HG03139 (cell line): Measurements from ENCODE around the gene CCIN.
A peak's percentile ranks its signal among the peaks of the same experiment; 100 is the strongest.
"Not testable (repeated sequence)": the region's sequence is repeated elsewhere in the genome, so short reads cannot be mapped to it uniquely, and the experiment has no call there.

Experiments
- ATAC-seq: cut with Tn5 transposase; IDR thresholded peaks from one replicate; pipeline ENCODE4 v1.9.1; 2021; ENCODE audit not compliant: unreplicated experiment

CCIN gene

DNA sequence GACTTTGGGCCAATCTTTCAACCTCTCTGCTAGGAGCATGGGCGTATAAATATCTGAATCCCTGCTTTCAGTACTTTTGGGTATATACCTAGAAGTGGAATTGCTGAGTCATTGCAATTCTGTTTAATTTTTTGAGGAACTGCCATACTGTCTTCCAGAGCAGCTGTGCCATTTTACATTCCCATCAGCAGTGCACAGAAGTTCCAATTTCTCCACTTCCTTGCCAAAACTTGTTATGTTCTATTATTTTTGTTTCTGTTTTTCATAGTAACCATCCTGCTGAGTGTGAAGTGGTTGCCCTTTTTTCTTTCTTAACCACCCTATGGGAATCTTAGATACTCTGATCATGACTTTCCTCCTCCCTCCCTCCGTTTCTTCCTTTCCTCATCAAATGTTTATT is 11.1 kb upstream of the CCIN start:
- ATAC-seq, result no peak

- no peak for ATAC-seq
Observed at GRCh38 chr9:36158917-36159316, 10.3 kb upstream of the CCIN start.

- not testable (repeated sequence) for ATAC-seq
Observed at GRCh38 chr9:36159509-36159908, 9.7 kb upstream of the CCIN start.

DNA sequence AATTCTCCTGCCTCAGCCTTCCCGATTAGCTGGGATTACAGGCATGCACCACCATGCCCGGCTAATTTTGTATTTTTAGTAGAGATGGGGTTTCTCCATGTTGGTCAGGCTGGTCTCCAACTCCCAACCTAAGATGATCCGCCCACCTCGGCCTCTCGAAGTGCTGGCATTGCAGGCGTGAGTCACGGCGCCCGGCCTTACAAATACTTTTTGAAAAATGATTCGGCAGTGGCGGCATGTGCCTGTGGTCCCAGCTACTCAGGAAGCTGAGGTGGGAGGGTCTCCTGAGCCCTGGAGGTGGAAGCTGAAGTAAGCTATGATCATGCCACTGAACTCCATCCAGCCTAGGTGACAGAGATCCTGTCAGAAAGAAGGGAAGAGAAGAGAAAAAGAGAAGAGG is 9.1 kb upstream of the CCIN start:
- ATAC-seq, result not testable (repeated sequence)

- no peak for ATAC-seq
Observed at GRCh38 chr9:36161187-36161586, 8.0 kb upstream of the CCIN start.

GRCh38 chr9:36162211-36162738 is 6.9 kb upstream of the CCIN start:
- no peak for ATAC-seq

- ATAC-seq, result no peak
Observed at GRCh38 chr9:36163049-36163785, 6.0 kb upstream of the CCIN start.

- ATAC-seq, result no peak
Observed at GRCh38 chr9:36163786-36164170, 5.4 kb upstream of the CCIN start.

GRCh38 chr9:36164372-36164771 is 4.8 kb upstream of the CCIN start:
- no peak for ATAC-seq

DNA sequence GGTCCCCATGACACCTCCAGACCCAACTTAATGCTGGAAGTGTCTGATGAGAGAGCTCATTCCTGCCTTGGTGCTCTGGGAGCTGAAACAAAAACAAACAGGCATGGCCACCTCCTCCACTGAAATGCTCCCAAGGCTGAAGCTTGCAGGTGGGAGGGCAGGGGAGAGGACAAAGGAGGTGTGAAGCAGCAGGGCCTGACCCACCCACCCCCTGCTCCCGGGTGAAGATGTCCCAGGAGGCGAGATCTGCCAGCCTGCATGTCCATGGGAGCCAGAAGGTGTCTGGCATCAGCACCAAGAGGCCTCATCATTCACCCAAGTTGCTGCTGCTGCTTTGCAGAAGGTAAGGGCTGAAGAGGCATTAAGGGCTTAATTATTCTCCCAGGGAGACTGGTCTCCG is 4.2 kb upstream of the CCIN start:
- ATAC-seq, result no peak

DNA sequence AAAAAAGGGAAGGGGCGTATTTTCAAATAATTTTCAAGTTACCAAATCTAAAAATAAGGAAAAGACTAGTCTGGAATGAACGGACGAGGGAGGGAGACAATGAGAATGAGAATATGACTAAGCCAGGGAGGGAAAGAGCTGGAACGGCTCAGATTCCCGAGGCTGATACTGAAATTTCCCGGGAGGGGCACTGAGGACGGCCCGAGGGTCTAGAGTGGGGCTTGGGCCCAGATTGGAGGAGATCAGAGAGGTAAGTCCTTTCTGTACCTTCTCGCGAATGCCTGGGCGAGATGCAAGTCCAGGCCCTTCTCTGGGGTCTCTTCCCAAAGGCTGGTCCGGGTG is 3.4 kb upstream of the CCIN start:
- ATAC-seq, result no peak

- ATAC-seq, result peak; percentile 84
Observed at GRCh38 chr9:36166168-36166927, 2.8 kb upstream of the CCIN start.

DNA sequence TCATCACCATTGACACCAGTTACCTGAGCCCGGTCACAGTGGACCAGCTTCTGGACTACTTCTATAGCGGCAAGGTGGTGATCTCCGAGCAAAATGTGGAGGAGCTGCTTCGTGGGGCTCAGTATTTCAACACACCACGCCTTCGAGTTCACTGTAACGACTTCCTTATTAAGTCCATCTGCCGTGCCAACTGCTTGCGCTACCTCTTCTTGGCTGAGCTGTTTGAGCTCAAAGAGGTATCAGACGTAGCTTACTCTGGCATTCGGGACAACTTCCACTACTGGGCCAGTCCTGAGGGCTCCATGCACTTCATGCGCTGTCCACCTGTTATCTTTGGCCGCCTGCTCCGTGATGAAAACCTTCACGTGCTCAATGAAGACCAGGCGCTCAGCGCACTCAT is 520 bp downstream of the CCIN start:
- no peak for ATAC-seq

GRCh38 chr9:36170531-36170930 is 1.3 kb downstream of the CCIN start:
- ATAC-seq, result no peak

GRCh38 chr9:36173861-36174260 is 4.7 kb downstream of the CCIN start:
- ATAC-seq, result no peak

DNA sequence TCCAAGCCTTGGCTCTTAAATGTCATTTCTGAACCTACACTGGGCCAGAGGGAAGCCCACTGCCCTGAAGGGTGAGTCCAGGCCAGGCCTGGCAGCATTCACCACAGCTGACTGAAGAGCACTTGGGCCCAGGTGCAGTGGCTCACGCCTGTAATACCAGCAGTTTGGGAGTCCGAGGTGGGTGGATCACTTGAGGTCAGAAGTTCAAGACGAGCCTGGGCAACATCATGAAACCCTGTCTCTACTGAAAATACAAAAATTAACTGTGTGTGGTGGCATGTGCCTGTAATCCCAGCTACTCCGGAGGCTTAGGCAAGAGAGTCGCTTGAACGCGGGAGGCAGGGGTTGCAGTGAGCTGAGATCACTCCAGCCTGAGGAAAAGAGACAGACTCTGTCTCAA is 5.1 kb downstream of the CCIN start:
- no peak for ATAC-seq

DNA sequence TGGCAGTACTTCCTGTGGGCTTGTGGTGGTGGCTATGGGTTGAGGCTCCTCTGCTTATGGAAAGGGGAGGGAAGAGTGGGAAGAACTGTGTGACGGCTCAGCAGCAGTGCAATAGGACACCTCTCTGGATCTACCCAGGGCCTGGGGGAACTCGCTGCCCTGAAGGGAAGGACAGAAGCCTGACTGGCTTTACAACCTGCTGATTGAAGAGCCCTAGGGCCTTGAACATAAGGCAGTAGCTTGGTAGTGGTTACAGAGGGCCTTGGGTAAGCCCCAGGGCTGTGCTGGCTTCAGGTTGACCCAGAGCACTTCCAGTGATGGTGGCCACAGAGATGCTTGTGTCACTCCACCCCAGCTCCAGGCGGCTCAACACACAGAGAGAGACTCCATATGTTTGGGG is 5.5 kb downstream of the CCIN start:
- ATAC-seq, result no peak

DNA sequence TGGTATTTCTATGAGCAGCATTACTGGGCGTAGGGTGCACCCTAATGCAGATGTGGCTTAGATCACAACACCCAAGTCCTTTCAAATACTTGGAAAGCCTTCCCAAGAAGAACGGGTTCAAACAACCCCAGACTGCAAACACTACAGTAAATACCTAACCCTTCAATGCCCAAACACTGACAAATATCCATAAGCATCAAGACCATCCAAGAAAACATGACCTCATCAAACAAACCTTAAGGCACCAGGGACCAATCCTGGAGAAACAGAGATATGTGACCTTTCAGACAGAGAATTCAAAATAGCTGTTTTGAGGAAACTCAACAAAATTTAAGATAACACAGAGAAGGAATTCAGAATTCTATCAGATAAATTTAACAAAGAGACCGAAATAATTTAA is 6.0 kb downstream of the CCIN start:
- ATAC-seq, result not testable (repeated sequence)

DNA sequence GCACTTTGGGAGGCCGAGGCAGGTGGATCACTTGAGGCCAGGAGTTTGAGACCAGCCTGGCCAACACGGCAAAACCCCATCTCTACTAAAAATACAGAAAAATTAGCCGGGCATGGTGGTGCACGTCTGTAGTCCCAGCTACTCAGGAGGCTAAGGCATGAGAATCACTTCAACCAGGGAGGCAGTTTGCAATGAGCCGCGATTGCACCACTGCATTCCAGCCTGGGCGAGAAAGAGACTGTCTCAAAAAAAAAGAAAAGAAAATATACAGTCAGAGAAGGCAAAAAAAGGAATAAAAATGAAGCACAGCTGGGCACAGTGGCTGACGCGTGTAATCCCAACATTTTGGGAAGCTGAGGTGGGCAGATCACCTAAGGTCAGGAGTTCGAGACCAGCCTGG is 7.3 kb downstream of the CCIN start:
- ATAC-seq, result not testable (repeated sequence)

DNA sequence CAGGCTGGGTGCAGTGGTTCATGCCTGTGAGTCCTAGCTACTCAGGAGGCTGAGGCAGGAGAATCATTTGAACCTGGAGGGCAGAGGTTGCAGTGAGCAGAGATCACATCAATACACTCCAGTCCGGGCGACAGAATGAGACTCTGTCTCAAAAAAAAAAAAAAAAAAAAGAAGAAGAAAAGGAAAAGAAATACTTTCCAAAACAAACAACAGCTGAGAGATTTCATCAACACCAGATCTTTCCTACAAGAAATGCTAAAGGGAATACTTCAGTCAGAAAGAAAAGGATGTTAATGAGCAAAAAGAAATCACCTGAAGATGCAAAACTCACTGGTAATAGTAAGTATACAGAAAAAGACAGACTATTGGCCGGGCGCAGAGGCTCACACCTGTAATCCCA is 8.4 kb downstream of the CCIN start:
- ATAC-seq, result no peak

DNA sequence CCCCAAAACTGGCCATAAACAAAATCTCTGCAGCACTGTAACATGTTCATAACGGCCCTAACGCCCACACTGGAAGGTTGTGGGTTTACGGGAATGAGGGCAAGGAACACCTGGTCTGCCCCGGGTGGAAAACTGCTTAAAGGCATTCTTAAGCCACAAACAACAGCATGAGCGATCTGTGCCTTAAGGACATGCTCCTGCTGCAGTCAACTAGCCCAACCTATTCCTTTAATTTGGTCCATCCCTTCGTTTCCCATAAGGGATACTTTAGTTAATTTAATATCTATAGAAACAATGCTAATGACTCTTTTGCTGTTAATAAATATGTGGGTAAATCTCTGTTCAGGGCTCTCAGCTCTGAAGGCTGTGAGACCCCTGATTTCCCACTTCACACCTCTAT is 11.1 kb downstream of the CCIN start:
- ATAC-seq, result not testable (repeated sequence)

DNA sequence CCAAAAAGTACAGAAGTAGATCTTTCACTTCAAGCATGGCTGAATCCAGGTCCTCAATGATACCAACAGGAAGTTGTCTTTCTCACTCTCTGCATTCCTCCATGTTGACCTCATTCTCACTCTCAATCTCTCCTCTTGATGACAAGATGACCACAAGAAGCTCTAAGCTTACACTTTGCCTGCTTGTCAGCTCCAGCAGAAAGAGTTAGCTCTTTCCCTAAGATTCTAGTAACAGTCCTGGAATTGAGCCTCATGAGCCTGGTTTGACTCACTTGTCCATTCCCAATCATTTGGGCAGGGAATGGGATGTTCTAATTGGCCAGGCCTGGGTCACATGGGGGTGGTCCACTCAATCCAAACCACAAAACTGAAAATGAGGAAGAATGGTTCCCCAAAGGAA is 18.2 kb downstream of the CCIN start:
- ATAC-seq, result no peak

- ATAC-seq, result no peak
Observed at GRCh38 chr9:36188212-36188611, 19.0 kb downstream of the CCIN start.
